HepG2 (cell line): ENCODE measurements around the gene TNP2. TPM values are rescaled to one million over a fixed set of nuclear protein-coding genes. Genes with fewer than 3 reads are reported as not detected.

ENCODE experiments used
- HCFC1 ChIP-seq: fragments of 150-350 bp; IDR thresholded peaks from 2 replicates; pipeline ENCODE4 v1.6.1; 2014; ENCODE audit warnings: low read depth, low read length
- HNRNPH1 ChIP-seq: fragments of 200-400 bp; formaldehyde crosslinking; optimal IDR thresholded peaks from 2 replicates; pipeline ENCODE3; 2017; ENCODE audit warnings: mild to moderate bottlenecking, low read depth, low read length
- JUNB ChIP-seq: sonication (generic); formaldehyde crosslinking; IDR thresholded peaks from 2 replicates; pipeline ENCODE4 v1.8.0; 2022; ENCODE audit warnings: missing genetic modification reagents, mild to moderate bottlenecking, borderline replicate concordance
- KDM2A ChIP-seq: sonication (generic); formaldehyde crosslinking; IDR thresholded peaks from 2 replicates; pipeline ENCODE4 v1.4.0; 2020; ENCODE audit warnings: low read depth, missing genetic modification reagents, borderline replicate concordance
- POLR2AphosphoS2 ChIP-seq: IDR thresholded peaks from 2 replicates; pipeline ENCODE4 v1.6.1; 2011; ENCODE audit warnings: low read depth, low read length, improper control_type of control experiment
- SALL2 ChIP-seq: sonication (generic); formaldehyde crosslinking; IDR thresholded peaks from 2 replicates; pipeline ENCODE4 v1.8.1; 2023; ENCODE audit warnings: mild to moderate bottlenecking, missing genetic modification reagents, inconsistent platforms
- SNAI1 ChIP-seq: sonication (generic); formaldehyde crosslinking; IDR thresholded peaks from 2 replicates; pipeline ENCODE4 v1.5.0; 2020; ENCODE audit warnings: mild to moderate bottlenecking, missing genetic modification reagents, borderline replicate concordance
- ZNF121 ChIP-seq: sonication (generic); formaldehyde crosslinking; IDR thresholded peaks from 2 replicates; pipeline ENCODE4 v1.5.0; 2020; ENCODE audit warnings: mild to moderate bottlenecking, missing genetic modification reagents
- ZNF20 ChIP-seq: sonication (generic); formaldehyde crosslinking; IDR thresholded peaks from 2 replicates; pipeline ENCODE4 v1.4.0; 2020; ENCODE audit warnings: mild to moderate bottlenecking, moderate library complexity, missing genetic modification reagents
- ZNF224 ChIP-seq: sonication (generic); formaldehyde crosslinking; IDR thresholded peaks from 2 replicates; pipeline ENCODE4 v1.5.0; 2020; ENCODE audit warnings: mild to moderate bottlenecking, missing genetic modification reagents
- ZNF232 ChIP-seq: sonication (generic); formaldehyde crosslinking; IDR thresholded peaks from 2 replicates; pipeline ENCODE4 v1.4.0; 2020; ENCODE audit warnings: missing genetic modification reagents, borderline replicate concordance
- ZNF256 ChIP-seq: sonication (generic); formaldehyde crosslinking; conservative IDR thresholded peaks from 2 replicates; pipeline ENCODE4 v1.4.0; 2020; ENCODE audit warnings: missing genetic modification reagents
- ZNF329 ChIP-seq: sonication (generic); formaldehyde crosslinking; IDR thresholded peaks from 2 replicates; pipeline ENCODE4 v1.9.0; 2021; ENCODE audit warnings: low read depth, mild to moderate bottlenecking, missing genetic modification reagents
- ZNF350 ChIP-seq: sonication (generic); formaldehyde crosslinking; IDR thresholded peaks from 2 replicates; pipeline ENCODE4 v1.4.0; 2020; ENCODE audit warnings: mild to moderate bottlenecking, low read depth, missing genetic modification reagents, borderline replicate concordance
- ZNF382 ChIP-seq: sonication (generic); formaldehyde crosslinking; IDR thresholded peaks from 2 replicates; pipeline ENCODE4 v1.5.0; 2020; ENCODE audit warnings: missing genetic modification reagents, mild to moderate bottlenecking, borderline replicate concordance
- ZNF44 ChIP-seq: sonication (generic); formaldehyde crosslinking; IDR thresholded peaks from 2 replicates; pipeline ENCODE4 v1.5.1; 2020; ENCODE audit warnings: mild to moderate bottlenecking, missing genetic modification reagents
- ZNF569 ChIP-seq: sonication (generic); formaldehyde crosslinking; IDR thresholded peaks from 2 replicates; pipeline ENCODE4 v1.5.0; 2020; ENCODE audit warnings: mild to moderate bottlenecking, missing genetic modification reagents, moderate library complexity, borderline replicate concordance
- ZNF674 ChIP-seq: sonication (generic); formaldehyde crosslinking; IDR thresholded peaks from 2 replicates; pipeline ENCODE4 v1.5.0; 2020; ENCODE audit warnings: low read depth, mild to moderate bottlenecking, missing genetic modification reagents
- ZNF83 ChIP-seq: sonication (generic); formaldehyde crosslinking; IDR thresholded peaks from 2 replicates; pipeline ENCODE4 v1.4.0; 2020; ENCODE audit warnings: missing genetic modification reagents, mild to moderate bottlenecking, borderline replicate concordance
- polyA plus RNA-seq, 8 experiments: library from polyadenylated mRNA; depleted of rRNA in 3 of 8; stranded (reverse) in 7 of 8; unstranded in 1 of 8; fragments of >200 nt; fragmentation: Illumina TruSeq in 4 of 8; extraction: Trizol in 4 of 8; gene quantifications; 2 replicates each; pipeline versions ENCODE4 v1.2.1 to v1.2.3, GENCODE V29; 2011 to 2016; ENCODE audit warnings: low read depth in 4 of 8, missing spikeins in 1 of 8, mixed read lengths in 1 of 8; ENCODE audit not compliant: insufficient read depth in 1 of 8
- total RNA-seq, 5 experiments: library from RNA; depleted of rRNA; stranded (reverse); fragments of >200 nt; fragmentation: Illumina TruSeq; extraction: Trizol; gene quantifications; 2 replicates each; pipeline ENCODE4 v1.2.3, GENCODE V29; 2016; ENCODE audit warnings: low read depth in 1 of 5
- TF ChIP-seq, protein P1 (sequence below): sonication (generic); formaldehyde crosslinking; IDR thresholded peaks from 2 replicates; pipeline ENCODE4 v1.4.0; 2020; ENCODE audit warnings: mild to moderate bottlenecking, missing genetic modification reagents
- TF ChIP-seq, protein P2 (sequence below): sonication (generic); formaldehyde crosslinking; IDR thresholded peaks from 2 replicates; pipeline ENCODE4 v1.4.0; 2020; ENCODE audit warnings: missing genetic modification reagents
- TF ChIP-seq, protein P3 (sequence below): sonication (generic); formaldehyde crosslinking; conservative IDR thresholded peaks from 2 replicates; pipeline ENCODE4 v1.8.0; 2022; ENCODE audit warnings: low read depth, missing genetic modification reagents

Gene TNP2
- total and polyA plus RNA-seq, 2 of the 13 experiments (the other 11 are each of a cell fraction or from before 2014, with no cell fraction given) = not detected

DNA sequence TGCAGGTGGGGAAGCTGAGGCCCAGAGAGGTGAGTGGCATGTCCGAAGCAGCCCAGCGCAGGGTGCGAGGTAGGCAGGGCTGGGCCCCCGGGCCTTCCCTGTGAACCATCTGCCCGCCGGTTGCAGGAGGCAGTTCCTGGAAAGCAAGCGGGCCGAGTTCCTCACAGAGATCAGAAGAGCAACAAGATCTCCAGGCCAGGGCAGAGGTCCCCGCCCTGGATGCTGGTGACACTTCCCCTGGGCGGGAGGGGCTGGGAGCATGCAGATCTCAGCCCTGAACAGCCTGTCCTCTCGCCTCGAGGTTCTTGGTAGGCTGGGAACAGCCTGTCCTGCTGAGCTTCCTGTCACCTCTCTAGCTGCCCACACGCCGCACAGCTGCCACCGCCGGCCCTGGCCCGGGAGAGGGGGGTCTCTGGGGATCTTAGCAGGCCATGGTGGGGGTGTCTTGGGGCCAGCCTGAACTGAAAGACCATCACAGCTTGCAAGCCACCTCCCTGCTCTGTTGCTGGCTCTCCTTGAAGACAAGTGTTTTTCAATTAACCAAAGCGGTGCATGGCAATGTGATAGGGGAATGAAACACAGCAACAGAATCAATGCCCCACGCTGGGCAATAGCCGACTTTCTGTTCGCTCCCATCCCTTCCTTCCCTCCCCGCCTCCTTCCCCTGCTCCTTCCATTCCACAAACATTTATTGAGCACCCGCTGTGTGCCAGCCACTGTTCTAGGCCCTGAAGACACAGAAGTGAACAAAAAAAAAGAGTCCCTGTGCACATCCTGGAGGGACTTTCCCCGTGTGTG, 44.8 kb downstream of the TNP2 start (continued):
- TF ChIP-seq ZNF83 (CRISPR knock-in tag) (no peak; the same call in 1 of the 2 replicates), HNRNPH1 (no peak), ZNF382 (no peak), SALL2 (CRISPR knock-in tag) (0 out of 2 replicates have a peak, but pooled peaks have one; percentile 28), ZNF569 (no peak), ZNF224 (CRISPR knock-in tag) (no peak), HCFC1 (no peak), ZNF121 (CRISPR knock-in tag) (no peak), ZNF232 (no peak; the same call in 1 of the 2 replicates), ZNF44 (CRISPR knock-in tag) (no peak), SNAI1 (CRISPR knock-in tag) (no peak), ZNF674 (CRISPR knock-in tag) (no peak), POLR2AphosphoS2 (no peak), ZNF256 (CRISPR knock-in tag) (peak; percentile 80; the same call in 1 of the 2 replicates), ZNF329 (CRISPR knock-in tag) (no peak), JUNB (CRISPR knock-in tag) (no peak), ZNF350 (CRISPR knock-in tag) (no peak), KDM2A (peak; percentile 62), ZNF20 (no peak)
- TF ChIP-seq, protein P1, sequence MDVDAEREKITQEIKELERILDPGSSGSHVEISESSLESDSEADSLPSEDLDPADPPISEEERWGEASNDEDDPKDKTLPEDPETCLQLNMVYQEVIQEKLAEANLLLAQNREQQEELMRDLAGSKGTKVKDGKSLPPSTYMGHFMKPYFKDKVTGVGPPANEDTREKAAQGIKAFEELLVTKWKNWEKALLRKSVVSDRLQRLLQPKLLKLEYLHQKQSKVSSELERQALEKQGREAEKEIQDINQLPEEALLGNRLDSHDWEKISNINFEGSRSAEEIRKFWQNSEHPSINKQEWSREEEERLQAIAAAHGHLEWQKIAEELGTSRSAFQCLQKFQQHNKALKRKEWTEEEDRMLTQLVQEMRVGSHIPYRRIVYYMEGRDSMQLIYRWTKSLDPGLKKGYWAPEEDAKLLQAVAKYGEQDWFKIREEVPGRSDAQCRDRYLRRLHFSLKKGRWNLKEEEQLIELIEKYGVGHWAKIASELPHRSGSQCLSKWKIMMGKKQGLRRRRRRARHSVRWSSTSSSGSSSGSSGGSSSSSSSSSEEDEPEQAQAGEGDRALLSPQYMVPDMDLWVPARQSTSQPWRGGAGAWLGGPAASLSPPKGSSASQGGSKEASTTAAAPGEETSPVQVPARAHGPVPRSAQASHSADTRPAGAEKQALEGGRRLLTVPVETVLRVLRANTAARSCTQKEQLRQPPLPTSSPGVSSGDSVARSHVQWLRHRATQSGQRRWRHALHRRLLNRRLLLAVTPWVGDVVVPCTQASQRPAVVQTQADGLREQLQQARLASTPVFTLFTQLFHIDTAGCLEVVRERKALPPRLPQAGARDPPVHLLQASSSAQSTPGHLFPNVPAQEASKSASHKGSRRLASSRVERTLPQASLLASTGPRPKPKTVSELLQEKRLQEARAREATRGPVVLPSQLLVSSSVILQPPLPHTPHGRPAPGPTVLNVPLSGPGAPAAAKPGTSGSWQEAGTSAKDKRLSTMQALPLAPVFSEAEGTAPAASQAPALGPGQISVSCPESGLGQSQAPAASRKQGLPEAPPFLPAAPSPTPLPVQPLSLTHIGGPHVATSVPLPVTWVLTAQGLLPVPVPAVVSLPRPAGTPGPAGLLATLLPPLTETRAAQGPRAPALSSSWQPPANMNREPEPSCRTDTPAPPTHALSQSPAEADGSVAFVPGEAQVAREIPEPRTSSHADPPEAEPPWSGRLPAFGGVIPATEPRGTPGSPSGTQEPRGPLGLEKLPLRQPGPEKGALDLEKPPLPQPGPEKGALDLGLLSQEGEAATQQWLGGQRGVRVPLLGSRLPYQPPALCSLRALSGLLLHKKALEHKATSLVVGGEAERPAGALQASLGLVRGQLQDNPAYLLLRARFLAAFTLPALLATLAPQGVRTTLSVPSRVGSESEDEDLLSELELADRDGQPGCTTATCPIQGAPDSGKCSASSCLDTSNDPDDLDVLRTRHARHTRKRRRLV = no peak
- TF ChIP-seq, protein P2, sequence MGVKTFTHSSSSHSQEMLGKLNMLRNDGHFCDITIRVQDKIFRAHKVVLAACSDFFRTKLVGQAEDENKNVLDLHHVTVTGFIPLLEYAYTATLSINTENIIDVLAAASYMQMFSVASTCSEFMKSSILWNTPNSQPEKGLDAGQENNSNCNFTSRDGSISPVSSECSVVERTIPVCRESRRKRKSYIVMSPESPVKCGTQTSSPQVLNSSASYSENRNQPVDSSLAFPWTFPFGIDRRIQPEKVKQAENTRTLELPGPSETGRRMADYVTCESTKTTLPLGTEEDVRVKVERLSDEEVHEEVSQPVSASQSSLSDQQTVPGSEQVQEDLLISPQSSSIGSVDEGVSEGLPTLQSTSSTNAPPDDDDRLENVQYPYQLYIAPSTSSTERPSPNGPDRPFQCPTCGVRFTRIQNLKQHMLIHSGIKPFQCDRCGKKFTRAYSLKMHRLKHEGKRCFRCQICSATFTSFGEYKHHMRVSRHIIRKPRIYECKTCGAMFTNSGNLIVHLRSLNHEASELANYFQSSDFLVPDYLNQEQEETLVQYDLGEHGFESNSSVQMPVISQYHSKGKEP (CRISPR knock-in tag) = no peak
- TF ChIP-seq, protein P3, sequence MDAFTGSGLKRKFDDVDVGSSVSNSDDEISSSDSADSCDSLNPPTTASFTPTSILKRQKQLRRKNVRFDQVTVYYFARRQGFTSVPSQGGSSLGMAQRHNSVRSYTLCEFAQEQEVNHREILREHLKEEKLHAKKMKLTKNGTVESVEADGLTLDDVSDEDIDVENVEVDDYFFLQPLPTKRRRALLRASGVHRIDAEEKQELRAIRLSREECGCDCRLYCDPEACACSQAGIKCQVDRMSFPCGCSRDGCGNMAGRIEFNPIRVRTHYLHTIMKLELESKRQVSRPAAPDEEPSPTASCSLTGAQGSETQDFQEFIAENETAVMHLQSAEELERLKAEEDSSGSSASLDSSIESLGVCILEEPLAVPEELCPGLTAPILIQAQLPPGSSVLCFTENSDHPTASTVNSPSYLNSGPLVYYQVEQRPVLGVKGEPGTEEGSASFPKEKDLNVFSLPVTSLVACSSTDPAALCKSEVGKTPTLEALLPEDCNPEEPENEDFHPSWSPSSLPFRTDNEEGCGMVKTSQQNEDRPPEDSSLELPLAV (CRISPR knock-in tag) = no peak
